ENCODE measurements around the gene MALT1. TPM values are rescaled to one million over a fixed set of nuclear protein-coding genes. Genes with fewer than 3 reads are reported as not detected.
"Not testable (repeated sequence)": the region's sequence is repeated elsewhere in the genome, so short reads cannot be mapped to it uniquely, and the experiment has no call there.

The MALT1 gene
- total and polyA plus RNA-seq, 7 donors, result 3.2 to 11.2 (median 8.8) TPM

GRCh38 chr18:58769321-58769720 is 98.1 kb downstream of the MALT1 start:
- no peak overlapping the region for H3K4me3 ChIP-seq
- no peak for DNase-seq
- intact Hi-C loops (cut with DNase I), result loop anchor here in 1 of 2 donors (10.0 kb wide), 1 partner anchor 365 kb away; no protein-coding TSS in a partner anchor
- H3K27me3 ChIP-seq (ENCODE audit: insufficient read depth in 3 of 3, low read length in 2 of 3), result peaks cover 0 to 4% (median 0%) of the 10 kb centered on the region in 3 donors
- H3K36me3 ChIP-seq (ENCODE audit: insufficient read depth in 1 of 2, low read depth in 1 of 2), result no peaks in the 10 kb centered on the region
- H3K4me1 ChIP-seq, result no peaks in the 10 kb centered on the region
- H3K9me3 ChIP-seq, result no peaks in the 10 kb centered on the region
- no peak for ATAC-seq
- TF ChIP-seq, protein P1, sequence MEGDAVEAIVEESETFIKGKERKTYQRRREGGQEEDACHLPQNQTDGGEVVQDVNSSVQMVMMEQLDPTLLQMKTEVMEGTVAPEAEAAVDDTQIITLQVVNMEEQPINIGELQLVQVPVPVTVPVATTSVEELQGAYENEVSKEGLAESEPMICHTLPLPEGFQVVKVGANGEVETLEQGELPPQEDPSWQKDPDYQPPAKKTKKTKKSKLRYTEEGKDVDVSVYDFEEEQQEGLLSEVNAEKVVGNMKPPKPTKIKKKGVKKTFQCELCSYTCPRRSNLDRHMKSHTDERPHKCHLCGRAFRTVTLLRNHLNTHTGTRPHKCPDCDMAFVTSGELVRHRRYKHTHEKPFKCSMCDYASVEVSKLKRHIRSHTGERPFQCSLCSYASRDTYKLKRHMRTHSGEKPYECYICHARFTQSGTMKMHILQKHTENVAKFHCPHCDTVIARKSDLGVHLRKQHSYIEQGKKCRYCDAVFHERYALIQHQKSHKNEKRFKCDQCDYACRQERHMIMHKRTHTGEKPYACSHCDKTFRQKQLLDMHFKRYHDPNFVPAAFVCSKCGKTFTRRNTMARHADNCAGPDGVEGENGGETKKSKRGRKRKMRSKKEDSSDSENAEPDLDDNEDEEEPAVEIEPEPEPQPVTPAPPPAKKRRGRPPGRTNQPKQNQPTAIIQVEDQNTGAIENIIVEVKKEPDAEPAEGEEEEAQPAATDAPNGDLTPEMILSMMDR (IDR thresholded peaks at IDR 0.05), result no peak
- H3K27ac ChIP-seq, result no peak overlapping the region
- WGBS, 3 donors, result 90 to 93% (median 91%) methylated on average over 8 of the region's 8 CpGs

DNA sequence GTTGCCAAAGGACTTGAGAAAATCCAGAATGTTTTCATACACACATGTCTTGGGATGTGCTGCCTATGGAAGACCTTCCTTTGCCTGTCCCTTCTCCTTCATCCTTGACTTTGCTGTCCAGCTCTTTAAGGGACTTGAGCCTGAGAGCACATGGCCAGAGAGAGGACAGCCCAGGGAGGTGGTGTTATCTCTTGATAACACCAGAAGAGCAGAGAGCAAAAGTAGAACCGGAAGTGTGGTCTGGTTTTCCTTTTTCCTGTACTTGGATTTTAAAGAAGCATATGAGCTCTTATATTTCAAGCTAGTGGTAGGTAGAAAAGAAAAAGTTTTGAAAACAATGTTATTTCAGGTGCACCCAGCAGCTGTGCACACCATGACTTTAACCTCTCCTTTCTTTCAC is 99.3 kb downstream of the MALT1 start:
- Histone ChIP-seq H3K27me3 (ENCODE audit: insufficient read depth in 3 of 3, low read length in 2 of 3) (no peaks in the 10 kb centered on the region), H3K4me3 (no peak overlapping the region), H3K4me1 (no peaks in the 10 kb centered on the region), H3K27ac (no peak overlapping the region), H3K36me3 (ENCODE audit: insufficient read depth in 1 of 2, low read depth in 1 of 2) (no peaks in the 10 kb centered on the region), H3K9me3 (no peaks in the 10 kb centered on the region)
- no peak for DNase-seq
- intact Hi-C loops (cut with DNase I), result no loop called here
- 65 to 75% (median 72%) methylated on average over 1 of the region's 1 CpG for WGBS, 3 donors
- TF ChIP-seq, protein P1 (IDR thresholded peaks at IDR 0.05), result no peak
- ATAC-seq, result no peak

- H3K27me3 ChIP-seq (ENCODE audit: insufficient read depth in 3 of 3, low read length in 2 of 3), result no peaks in the 10 kb centered on the region
- no peak for ATAC-seq
- intact Hi-C loops (cut with DNase I), result no loop called here
Observed at GRCh38 chr18:58772161-58772560, 100.9 kb downstream of the MALT1 start.

GRCh38 chr18:58776084-58776483 is 104.8 kb downstream of the MALT1 start:
- intact Hi-C loops (cut with DNase I), result no loop called here
- 92 to 94% (median 93%) methylated on average over 3 of the region's 3 CpGs for WGBS, 3 donors
- H3K27ac ChIP-seq, result no peak overlapping the region

More at GRCh38 chr18:58772161-58772560, 100.9 kb downstream of the MALT1 start:
- WGBS, 3 donors, result 75 to 82% (median 77%) methylated on average over 4 of the region's 4 CpGs
- DNase-seq, result no peak
- TF ChIP-seq, protein P1 (IDR thresholded peaks at IDR 0.05), result no peak
- H3K4me3 ChIP-seq, result no peak overlapping the region
- no peaks in the 10 kb centered on the region for H3K9me3 ChIP-seq
- no peaks in the 10 kb centered on the region for H3K4me1 ChIP-seq
- no peak overlapping the region for H3K27ac ChIP-seq
- H3K36me3 ChIP-seq (ENCODE audit: insufficient read depth in 1 of 2, low read depth in 1 of 2), result no peaks in the 10 kb centered on the region

DNA sequence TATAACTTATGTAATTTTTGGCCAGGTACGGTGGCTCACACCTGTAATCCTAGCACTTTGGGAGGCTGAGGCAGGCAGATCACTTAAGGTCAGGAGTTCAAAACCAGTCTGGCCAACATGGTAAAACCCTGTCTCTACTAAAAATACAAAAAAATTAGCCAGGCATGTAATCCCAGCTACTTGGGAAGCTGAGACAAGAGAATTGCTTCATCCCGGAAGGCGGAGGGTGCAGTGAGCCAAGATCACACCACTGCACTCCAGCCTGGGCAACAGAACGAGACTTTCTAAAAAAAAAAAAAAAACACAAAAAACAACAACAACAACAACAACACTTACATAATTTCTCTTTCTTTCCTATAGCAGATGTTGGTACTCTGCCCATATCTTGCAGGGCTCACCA is 105.3 kb downstream of the MALT1 start:
- H3K36me3 ChIP-seq (ENCODE audit: insufficient read depth in 1 of 2, low read depth in 1 of 2); H3K4me1 ChIP-seq; H3K27ac ChIP-seq; DNase-seq; intact Hi-C loops (cut with DNase I); H3K9me3 ChIP-seq; H3K4me3 ChIP-seq; ATAC-seq; H3K27me3 ChIP-seq (ENCODE audit: insufficient read depth in 3 of 3, low read length in 2 of 3): not testable (repeated sequence)
- 44 to 63% (median 56%) methylated on average over 4 of the region's 4 CpGs for WGBS, 3 donors

More at GRCh38 chr18:58776084-58776483, 104.8 kb downstream of the MALT1 start:
- TF ChIP-seq, protein P1 (IDR thresholded peaks at IDR 0.05), result no peak
- H3K4me1 ChIP-seq, result no peaks in the 10 kb centered on the region
- ATAC-seq (peak in 1 of 4 donors; percentile 21), DNase-seq (no peak)
- no peaks in the 10 kb centered on the region for H3K27me3 ChIP-seq (ENCODE audit: insufficient read depth in 3 of 3, low read length in 2 of 3)
- no peaks in the 10 kb centered on the region for H3K9me3 ChIP-seq
- H3K4me3 ChIP-seq, result no peak overlapping the region
- no peaks in the 10 kb centered on the region for H3K36me3 ChIP-seq (ENCODE audit: insufficient read depth in 1 of 2, low read depth in 1 of 2)
